PC-9 (cell line): ENCODE data around the gene PRPF40A. TPM values are rescaled to one million over a fixed set of nuclear protein-coding genes. Genes with fewer than 3 reads are reported as not detected.

Source experiments
- Bru-seq: library from RNA; stranded (reverse); fragments of 400-500 nt; gene quantifications from one replicate; lab custom pipeline; 2021; lab: Mats Ljungman, UMichigan
- BruChase-seq, 2 experiments: library from RNA; stranded (reverse); fragments of 400-500 nt; gene quantifications; one replicate each; lab custom pipeline; 2021; lab: Mats Ljungman, UMichigan
- BruUV-seq: library from RNA; stranded (reverse); fragments of 400-500 nt; replicated peaks from 2 replicates; lab custom pipeline; 2021; lab: Mats Ljungman, UMichigan
- CTCF ChIA-PET: fragments of 300-600 bp; sonication (Branson Sonifier 250); formaldehyde crosslinking; loops from one replicate; lab custom pipeline; 2022; ENCODE audit warnings: antibody characterized with exemption; lab: Charles Lee
- POLR2A ChIA-PET: fragments of 300-600 bp; sonication (Branson Sonifier 250); formaldehyde crosslinking; loops from one replicate; lab custom pipeline; 2022; ENCODE audit warnings: antibody characterized with exemption; ENCODE audit not compliant: unreplicated experiment; lab: Charles Lee
- DNase-seq, 2 experiments: peaks; one replicate each; pipeline versions ENCODE4 v3.0.0 to v3.0.0-alpha.2; 2015 to 2022; ENCODE audit warnings: mixed read lengths in 1 of 2
- H2AFZ ChIP-seq: fragments of 200-600 bp; sonication (generic); 2 replicates; pipeline ENCODE4 v1.8.1; 2017; ENCODE audit warnings: antibody characterized with exemption
- H3F3A ChIP-seq: fragments of 200-600 bp; sonication (generic); 2 replicates; pipeline ENCODE4 v1.8.1; 2017; ENCODE audit warnings: antibody characterized with exemption, mild to moderate bottlenecking, low read depth; ENCODE audit not compliant: insufficient read depth
- H3K27ac ChIP-seq: fragments of 200-600 bp; sonication (generic); 2 replicates; pipeline ENCODE4 v1.6.1; 2016; ENCODE audit warnings: mixed run types
- H3K27me3 ChIP-seq: fragments of 200-600 bp; sonication (generic); 2 replicates; pipeline ENCODE4 v1.6.1; 2016; ENCODE audit warnings: low read depth, mixed run types; ENCODE audit not compliant: insufficient read depth
- H3K36me3 ChIP-seq: fragments of 200-600 bp; sonication (generic); 2 replicates; pipeline ENCODE4 v1.6.1; 2016; ENCODE audit warnings: low read depth, mixed run types
- H3K4me1 ChIP-seq: fragments of 200-600 bp; sonication (generic); replicated peaks from 2 replicates; pipeline ENCODE4 v1.6.1; 2016; ENCODE audit warnings: mixed run types; ENCODE audit not compliant: insufficient read depth
- H3K4me2 ChIP-seq: fragments of 200-600 bp; sonication (generic); 2 replicates; pipeline ENCODE4 v1.6.1; 2017; ENCODE audit warnings: mixed run types
- H3K4me3 ChIP-seq: fragments of 200-600 bp; sonication (generic); 2 replicates; pipeline ENCODE4 v1.6.1; 2016; ENCODE audit warnings: mixed run types
- H3K79me2 ChIP-seq: fragments of 200-600 bp; sonication (generic); 2 replicates; pipeline ENCODE4 v1.6.1; 2017; ENCODE audit warnings: low read depth, mixed run types
- H3K9me2 ChIP-seq: fragments of 200-600 bp; sonication (generic); 2 replicates; pipeline ENCODE4 v1.8.1; 2017; ENCODE audit warnings: mild to moderate bottlenecking; ENCODE audit not compliant: insufficient read depth
- H3K9me3 ChIP-seq: fragments of 200-600 bp; sonication (generic); 2 replicates; pipeline ENCODE4 v1.8.1; 2016; ENCODE audit warnings: low read depth; ENCODE audit not compliant: insufficient read depth
- H4K20me1 ChIP-seq: fragments of 200-600 bp; sonication (generic); 2 replicates; pipeline ENCODE4 v1.8.1; 2017; ENCODE audit not compliant: insufficient read depth
- CTCF ChIP-seq: fragments of 200-600 bp; sonication (generic); conservative IDR thresholded peaks from 2 replicates; pipeline ENCODE4 v1.6.1; 2017; ENCODE audit warnings: mixed run types, antibody characterized with exemption, mild to moderate bottlenecking, moderate library complexity
- EZH2 ChIP-seq: fragments of 200-600 bp; sonication (generic); IDR thresholded peaks from 2 replicates; pipeline ENCODE4 v1.8.0; 2017; ENCODE audit warnings: antibody characterized with exemption, low read depth
- intact Hi-C: fragments of 100-400 bp; cut with micrococcal nuclease; formaldehyde crosslinking; loops from one replicate; pipeline ENCODE4 v1.10.0; 2022; ENCODE audit not compliant: unreplicated experiment
- long read RNA-seq: library from polyadenylated mRNA; stranded (forward); transcript quantifications from one replicate; pipeline ENCODE4 v2.0.0, GENCODE V29; 2022
- total RNA-seq: library from RNA; stranded (reverse); gene quantifications from 2 replicates; pipeline ENCODE4 v1.2.3, GENCODE V29; 2021

PRPF40A gene
- 94.1 and 119 TPM in 2 replicates for total RNA-seq
- Bru-seq, nascent RNA, result percentile 95 among the genes with signal in this experiment
- percentile 92 among the genes with signal in this experiment for BruChase-seq, experiment 1, labeled RNA remaining after a 2-hour chase
- BruChase-seq, experiment 2, labeled RNA remaining after a 6-hour chase, result percentile 92 among the genes with signal in this experiment
- long read RNA-seq, full-length matches to known transcripts, result 1 of 120 reads
- long read RNA-seq, partial matches to known transcripts, result 11 of 120 reads
- long read RNA-seq, other reads (novel, unspliced or antisense), result 108 of 120 reads

DNA sequence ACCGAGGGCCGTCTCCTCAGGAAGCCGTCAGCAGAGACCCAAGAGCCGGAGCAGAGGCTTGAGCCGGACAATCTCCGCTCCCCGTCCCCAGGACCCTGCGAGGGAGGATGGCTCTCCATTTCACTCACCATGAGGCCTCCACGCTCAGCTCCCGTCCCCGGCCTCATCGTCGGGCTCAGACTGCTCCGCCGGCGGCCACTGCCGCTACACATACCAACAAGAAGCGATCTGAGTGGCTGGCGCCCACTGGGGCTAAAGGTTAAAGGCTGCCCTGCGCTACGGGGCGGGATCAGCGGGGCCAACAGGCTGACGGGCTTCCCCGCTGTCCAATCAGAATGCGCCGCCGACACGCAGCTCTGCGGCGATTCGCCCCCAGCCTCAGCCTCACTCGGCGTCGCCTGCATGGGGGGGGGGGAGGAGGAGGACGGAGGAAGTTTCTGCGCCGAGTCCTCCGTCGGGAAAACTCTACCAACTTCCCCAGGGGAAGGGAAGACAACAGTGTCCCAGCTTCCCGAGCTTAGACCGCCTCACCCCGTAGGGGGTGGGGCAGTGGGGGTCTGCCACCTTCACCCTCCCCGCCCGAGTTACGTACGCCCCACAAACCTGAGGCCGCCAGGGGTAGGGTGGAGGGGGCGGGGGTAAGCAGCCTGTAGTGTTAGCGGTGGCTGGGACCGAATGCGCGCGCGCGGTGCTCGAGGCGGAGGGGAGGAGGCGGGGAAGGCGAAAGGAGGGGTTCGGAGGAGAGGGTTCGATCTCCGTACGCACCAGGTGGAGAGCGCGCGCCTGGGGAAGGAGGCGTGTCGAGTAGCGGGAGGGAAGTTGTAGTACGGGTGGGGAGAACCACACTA lies at the start of gene PRPF40A:
TSS of gene PRPF40A (minus strand) at position 234 of the 848 bp plus-strand sequence. CDS start at position 212, 22 bp downstream.
- BruUV-seq, result no TSS peak
- CTCF ChIA-PET, result interaction anchor here (0.8 to 1.1 kb wide), 2 partner anchors 541 to 692 kb away, joined by 3 to 4 read pairs; no protein-coding TSS in a partner anchor
- peak within 1 kb of the TSS; percentile 89 for H3K4me2 ChIP-seq
- H3K9me2 ChIP-seq, result no peaks in the 10 kb centered on the region
- peaks cover 41% of the 10 kb centered on the region for H4K20me1 ChIP-seq
- peaks cover 25% of the 10 kb centered on the region for H3K36me3 ChIP-seq
- H3K27ac ChIP-seq, result peak within 1 kb of the TSS; percentile 82
- POLR2A ChIA-PET, result interaction anchor here (0.5 to 0.7 kb wide), 4 partner anchors 9 to 150 kb away, joined by 3 to 8 read pairs (median 4); no protein-coding TSS in a partner anchor
- H3K27me3 ChIP-seq, result no peaks in the 10 kb centered on the region
- DNase-seq, result peak; percentile 93 to 98
- intact Hi-C loops, result loop anchor here (1.0 to 10.0 kb wide), 4 partner anchors 303 to 683 kb away; partner anchors contain the start of gene STAM2
- H2AFZ ChIP-seq, result peak within 1 kb of the TSS; percentile 92
- H3K79me2 ChIP-seq, result peaks cover 79% of the 10 kb centered on the region
- H3K4me1 ChIP-seq, result peaks cover 21% of the 10 kb centered on the region
- peak within 1 kb of the TSS; percentile 87 for H3K4me3 ChIP-seq
- peaks cover 10% of the 10 kb centered on the region; the same call in 1 of the 2 replicates for H3F3A ChIP-seq
- no peak for TF ChIP-seq CTCF
- no peak for TF ChIP-seq EZH2
- no peaks in the 10 kb centered on the region for H3K9me3 ChIP-seq

DNA sequence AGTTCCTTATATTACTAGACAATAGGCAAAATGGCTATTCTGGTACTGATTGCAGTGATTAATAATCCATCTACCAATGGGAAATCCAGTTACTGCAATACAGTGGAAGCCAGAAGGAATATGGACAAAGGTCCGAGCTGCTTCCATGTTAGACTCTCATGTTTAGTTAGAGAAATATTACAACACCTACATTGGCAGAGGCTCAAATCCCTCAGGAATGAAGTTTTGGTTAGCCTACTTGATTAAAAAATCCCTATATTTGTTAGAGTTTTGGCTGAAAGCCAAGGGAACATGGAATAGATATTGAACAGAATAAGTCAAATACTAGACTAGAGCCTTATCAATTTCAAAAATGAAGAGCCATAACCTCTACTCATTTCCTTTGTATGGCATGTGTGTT lies 49.7 kb upstream of the PRPF40A start:
- CTCF ChIA-PET, result no interaction called here
- no TSS peak for BruUV-seq

More for the DNA sequence above, 49.7 kb upstream of the PRPF40A start:
- DNase-seq, result no peak
- Histone ChIP-seq H3K27me3 (no peaks in the 10 kb centered on the region), H4K20me1 (no peaks in the 10 kb centered on the region), H3K4me2 (no peak overlapping the region), H3K9me2 (no peaks in the 10 kb centered on the region), H3K79me2 (no peaks in the 10 kb centered on the region), H3K4me1 (no peaks in the 10 kb centered on the region), H3K27ac (no peak overlapping the region), H2AFZ (no peak overlapping the region), H3K36me3 (no peaks in the 10 kb centered on the region), H3K4me3 (no peak overlapping the region), H3F3A (no peaks in the 10 kb centered on the region), H3K9me3 (no peaks in the 10 kb centered on the region)
- TF ChIP-seq CTCF (no peak), EZH2 (no peak)
- intact Hi-C loops, result no loop called here
- POLR2A ChIA-PET, result no interaction called here
